Sigmoid colon (tissue), 7 donors: ENCODE measurements around the gene ST8SIA3. TPM values are rescaled to one million over a fixed set of nuclear protein-coding genes. Genes with fewer than 3 reads are reported as not detected.

ENCODE experiments used
- DNase-seq: peaks from one replicate; pipeline ENCODE4 v3.0.0-alpha.2; 2019
- H3K27ac ChIP-seq, 4 donors: fragments of 200-600 bp; sonication (generic); one replicate each; pipeline ENCODE4 v1.5.1; 2016 to 2019; ENCODE audit warnings: mild to moderate bottlenecking in 1 of 4
- H3K27me3 ChIP-seq, 3 donors: fragments of 200-600 bp; sonication (generic); one replicate each; pipeline ENCODE4 v1.5.1; 2019; ENCODE audit warnings: mild to moderate bottlenecking in 1 of 3
- H3K36me3 ChIP-seq, 4 donors: fragments of 200-600 bp; sonication (generic); one replicate each; pipeline ENCODE4 v1.5.1; 2016 to 2019
- H3K4me1 ChIP-seq, 4 donors: fragments of 200-600 bp; sonication (generic); one replicate each; pipeline ENCODE4 v1.5.1; 2017 to 2019
- H3K4me3 ChIP-seq, 4 donors: fragments of 200-600 bp; sonication (generic); one replicate each; pipeline ENCODE4 v1.5.1; 2017 to 2019; ENCODE audit warnings: mild to moderate bottlenecking in 2 of 4, moderate library complexity in 1 of 4
- H3K9me3 ChIP-seq, 4 donors: fragments of 200-600 bp in 3 of 4; sonication (generic) in 3 of 4; one replicate each; pipeline versions ENCODE4 v1.5.1 to v1.6.1; 2013 to 2019
- CTCF ChIP-seq, 4 experiments: fragments of 450-650 bp in 3 of 4; fragments of 200-600 bp in 1 of 4; IDR thresholded peaks; one replicate each; pipeline ENCODE4 v1.5.1; 2016 to 2019; ENCODE audit warnings: antibody characterized with exemption in 4 of 4, mild to moderate bottlenecking in 3 of 4, moderate library complexity in 2 of 4
- EP300 ChIP-seq, 4 donors: sonication (generic); formaldehyde crosslinking; IDR thresholded peaks; one replicate each; pipeline ENCODE4 v1.6.1; 2017; ENCODE audit warnings: antibody characterized with exemption in 4 of 4
- POLR2A ChIP-seq, 2 donors: fragments of 450-650 bp; IDR thresholded peaks; one replicate each; pipeline ENCODE4 v1.6.1; 2016; ENCODE audit warnings: antibody characterized with exemption in 2 of 2, mild to moderate bottlenecking in 2 of 2, moderate library complexity in 2 of 2
- POLR2AphosphoS5 ChIP-seq, 4 donors: sonication (generic); formaldehyde crosslinking; IDR thresholded peaks; one replicate each; pipeline ENCODE4 v1.6.1; 2017; ENCODE audit warnings: antibody characterized with exemption in 4 of 4
- WGBS, 2 donors: extraction: QIAGEN DNeasy Blood & Tissue Kit; methylation state at CpG; one replicate each; pipeline ENCODE4 v1.1.7; 2013; 5-methylcytosine and 5-hydroxymethylcytosine counted together
- intact Hi-C: fragments of 100-400 bp; cut with DNase I; formaldehyde crosslinking; loops from one replicate; pipeline ENCODE4 v1.15.1; 2023
- polyA plus RNA-seq, 3 donors: library from polyadenylated mRNA; stranded (reverse); fragments of 200-250 nt; gene quantifications; one replicate each; pipeline ENCODE4 v1.2.3, GENCODE V29; 2013
- total RNA-seq, 4 donors: library from RNA; depleted of rRNA; stranded (reverse); fragments of >200 nt; gene quantifications; one replicate each; pipeline ENCODE4 v1.1.0, GENCODE V29; 2016
- donor health status: healthy with polysubstance abuse.
- donor health status: Bipolar disorder and iron deficiency.
- donor health status: healthy.

ST8SIA3 gene
- total and polyA plus RNA-seq, 7 donors = 0.16 to 0.71 (median 0.27) TPM; not detected in 2

DNA sequence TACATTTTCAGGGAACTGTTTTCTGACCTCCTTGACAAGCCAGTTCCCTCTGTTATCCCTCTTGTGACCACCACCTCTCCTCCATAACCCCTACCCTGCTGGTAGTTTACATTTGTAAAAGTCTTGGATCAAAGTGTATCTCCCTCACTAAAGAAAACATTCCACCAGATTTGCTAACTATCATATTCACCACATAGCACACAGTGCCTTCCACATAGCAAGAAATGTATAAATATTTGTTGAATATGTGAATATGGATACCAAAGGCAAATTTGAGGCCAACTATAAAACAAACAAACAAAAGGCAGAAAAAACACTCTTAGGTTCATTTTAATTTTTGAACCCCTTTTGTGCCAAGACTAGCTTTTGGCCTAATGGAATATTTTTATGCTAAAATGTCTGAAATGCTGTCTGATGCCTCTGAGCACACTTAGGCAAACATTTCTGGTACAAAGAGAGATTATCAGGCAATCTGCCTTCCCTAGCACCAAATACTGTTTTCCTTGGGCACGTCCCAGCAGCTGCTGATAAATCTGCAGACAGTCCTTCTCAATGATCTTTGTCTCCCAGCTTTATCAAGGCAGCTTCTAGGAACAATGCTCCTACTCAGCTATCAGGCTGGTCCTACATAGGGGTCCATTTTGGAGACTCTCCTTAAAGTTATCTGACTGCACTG, 26.7 kb upstream of the ST8SIA3 start:
- no peak for DNase-seq
- TF ChIP-seq POLR2AphosphoS5 (IDR thresholded peaks at IDR 0.05) (no peak), CTCF (IDR thresholded peaks at IDR 0.05) (no peak), EP300 (IDR thresholded peaks at IDR 0.05) (no peak), POLR2A (IDR thresholded peaks at IDR 0.05) (no peak)
- no peak overlapping the region for H3K4me3 ChIP-seq
- no peaks in the 10 kb centered on the region for H3K27me3 ChIP-seq
- intact Hi-C loops = no loop called here
- H3K9me3 ChIP-seq = no peaks in the 10 kb centered on the region
- no peaks in the 10 kb centered on the region for H3K36me3 ChIP-seq
- WGBS, 2 donors = 12 to 27% methylated on average over 1 of the region's 1 CpG
- no peaks in the 10 kb centered on the region for H3K4me1 ChIP-seq
- no peak overlapping the region for H3K27ac ChIP-seq

DNA sequence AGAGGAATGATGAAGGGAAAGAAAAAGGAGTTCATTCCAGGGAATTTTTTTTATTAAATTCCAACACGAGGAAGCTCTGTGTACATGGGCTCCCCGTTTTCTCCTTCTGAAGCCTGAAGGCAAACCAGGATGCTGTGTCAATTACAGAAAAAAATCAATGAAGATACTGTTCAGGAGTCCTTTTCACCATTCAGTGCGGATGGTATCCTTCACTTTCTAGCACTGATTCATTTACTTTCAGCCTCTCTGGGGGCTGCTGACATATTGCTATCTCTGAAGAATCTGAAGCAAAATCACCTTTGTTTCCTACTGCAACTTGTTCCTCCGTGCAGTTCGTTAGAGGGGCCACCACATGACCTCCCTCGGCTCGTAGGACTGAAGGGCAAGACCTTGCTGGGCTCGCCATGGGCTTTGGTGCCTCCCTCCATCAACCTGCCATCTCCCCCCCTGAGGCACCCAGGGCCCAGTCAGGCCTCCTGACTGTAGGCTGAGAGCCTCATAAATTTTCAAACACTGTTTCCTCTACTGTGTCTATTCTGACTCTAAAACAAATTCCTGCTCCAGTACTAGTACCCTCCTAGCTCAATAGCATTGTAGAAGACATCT, 25.5 kb upstream of the ST8SIA3 start:
- Histone ChIP-seq H3K4me3 (no peak overlapping the region), H3K27me3 (no peaks in the 10 kb centered on the region), H3K27ac (no peak overlapping the region), H3K4me1 (no peaks in the 10 kb centered on the region), H3K36me3 (no peaks in the 10 kb centered on the region), H3K9me3 (no peaks in the 10 kb centered on the region)
- 69 to 70% methylated on average over 8 of the region's 8 CpGs for WGBS, 2 donors
- DNase-seq = no peak
- intact Hi-C loops = no loop called here
- TF ChIP-seq POLR2A (IDR thresholded peaks at IDR 0.05) (no peak), CTCF (IDR thresholded peaks at IDR 0.05) (no peak), EP300 (IDR thresholded peaks at IDR 0.05) (no peak), POLR2AphosphoS5 (IDR thresholded peaks at IDR 0.05) (no peak)

- DNase-seq = no peak
- no peak overlapping the region for H3K27ac ChIP-seq
- H3K36me3 ChIP-seq = no peaks in the 10 kb centered on the region
- H3K27me3 ChIP-seq = no peaks in the 10 kb centered on the region
- 82 to 86% methylated on average over 3 of the region's 3 CpGs for WGBS, 2 donors
- H3K9me3 ChIP-seq = no peaks in the 10 kb centered on the region
- no peaks in the 10 kb centered on the region for H3K4me1 ChIP-seq
- intact Hi-C loops = no loop called here
- H3K4me3 ChIP-seq = no peak overlapping the region
- no peak for TF ChIP-seq POLR2AphosphoS5 (IDR thresholded peaks at IDR 0.05)
- TF ChIP-seq POLR2A (IDR thresholded peaks at IDR 0.05) = no peak
- no peak for TF ChIP-seq CTCF (IDR thresholded peaks at IDR 0.05)
- no peak for TF ChIP-seq EP300 (IDR thresholded peaks at IDR 0.05)
Measured at GRCh38 chr18:57328665-57329064, 23.7 kb upstream of the ST8SIA3 start.

DNA sequence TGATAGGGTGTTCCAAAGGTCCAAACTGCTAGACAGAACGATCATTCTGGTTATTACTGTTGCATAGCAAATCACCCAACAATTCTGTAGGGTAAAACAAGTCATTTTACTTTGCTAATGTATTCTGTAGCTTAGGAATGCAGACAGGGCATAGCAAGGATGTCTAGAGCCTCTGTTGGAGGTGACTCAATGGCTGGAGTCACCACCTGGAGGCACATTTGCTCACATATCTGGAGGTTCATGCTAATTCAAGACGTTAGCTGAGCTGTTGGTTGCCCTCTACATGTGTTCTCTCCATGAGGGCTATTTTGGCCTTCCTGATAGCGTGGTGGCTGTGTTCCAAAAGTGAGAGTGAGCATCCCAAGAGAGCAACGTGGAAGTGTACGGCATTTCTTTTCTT, 22.5 kb upstream of the ST8SIA3 start:
- Histone ChIP-seq H3K36me3 (no peaks in the 10 kb centered on the region), H3K9me3 (no peaks in the 10 kb centered on the region), H3K4me3 (no peak overlapping the region), H3K4me1 (no peaks in the 10 kb centered on the region), H3K27me3 (no peaks in the 10 kb centered on the region), H3K27ac (no peak overlapping the region)
- TF ChIP-seq POLR2A (IDR thresholded peaks at IDR 0.05) (no peak), POLR2AphosphoS5 (IDR thresholded peaks at IDR 0.05) (no peak), CTCF (IDR thresholded peaks at IDR 0.05) (no peak), EP300 (IDR thresholded peaks at IDR 0.05) (no peak)
- intact Hi-C loops = no loop called here
- 84 to 88% methylated on average over 5 of the region's 5 CpGs for WGBS, 2 donors
- no peak for DNase-seq
